NCI-H1694 treated with DMSO at 0.1 percent for 48 hours (cell line): ENCODE data around the gene ZNF597.

Experiments used
- DNase-seq: peaks from one replicate; lab custom pipeline; 2025; lab: John Stamatoyannopoulos, UW

The ZNF597 gene

GRCh38 chr16:3454631-3455147 is 11.4 kb upstream of the ZNF597 start:
- no peak for DNase-seq

- no peak for DNase-seq
Measured at GRCh38 chr16:3454093-3454492, 10.8 kb upstream of the ZNF597 start.

- DNase-seq, result no peak
Measured at GRCh38 chr16:3444032-3444388, 706 bp upstream of the ZNF597 start.

- no peak for DNase-seq
Measured at GRCh38 chr16:3439637-3440036, 3.7 kb downstream of the ZNF597 start.

GRCh38 chr16:3434373-3434772 is 8.9 kb downstream of the ZNF597 start:
- DNase-seq, result no peak

GRCh38 chr16:3431779-3432219 is 11.5 kb downstream of the ZNF597 start:
- DNase-seq, result no peak

- DNase-seq, result no peak
Measured at GRCh38 chr16:3413730-3414379, 29.4 kb downstream of the ZNF597 start.

GRCh38 chr16:3408561-3409197 is 34.6 kb downstream of the ZNF597 start:
- DNase-seq, result no peak

GRCh38 chr16:3401719-3402397 is 41.4 kb downstream of the ZNF597 start:
- no peak for DNase-seq

GRCh38 chr16:3400779-3401688 is 42.3 kb downstream of the ZNF597 start, which contains the start of the genes ZNF174 and ZSCAN32:
ZNF174 (plus strand) TSS chr16:3401215; CDS start chr16:3402005, 790 bp downstream.
ZSCAN32 (minus strand) TSS chr16:3401004; CDS start chr16:3397557, 3,447 bp downstream.
- peak; percentile 92 for DNase-seq

GRCh38 chr16:3400446-3400778 is 42.9 kb downstream of the ZNF597 start:
- DNase-seq, result no peak

GRCh38 chr16:3389663-3390338 is 53.5 kb downstream of the ZNF597 start:
- no peak for DNase-seq

GRCh38 chr16:3388325-3388724 is 55.0 kb downstream of the ZNF597 start:
- DNase-seq, result no peak

- DNase-seq, result no peak
Measured at GRCh38 chr16:3383045-3383448, 60.3 kb downstream of the ZNF597 start.
